ENCODE measurements around the gene FRS2. TPM values are rescaled to one million over a fixed set of nuclear protein-coding genes. Genes with fewer than 3 reads are reported as not detected.
"Not testable (repeated sequence)": the region's sequence is repeated elsewhere in the genome, so short reads cannot be mapped to it uniquely, and the experiment has no call there.

The FRS2 gene
- total and polyA plus RNA-seq, 2 experiments from 2014 or later: 15.9 to 43.2 TPM

DNA sequence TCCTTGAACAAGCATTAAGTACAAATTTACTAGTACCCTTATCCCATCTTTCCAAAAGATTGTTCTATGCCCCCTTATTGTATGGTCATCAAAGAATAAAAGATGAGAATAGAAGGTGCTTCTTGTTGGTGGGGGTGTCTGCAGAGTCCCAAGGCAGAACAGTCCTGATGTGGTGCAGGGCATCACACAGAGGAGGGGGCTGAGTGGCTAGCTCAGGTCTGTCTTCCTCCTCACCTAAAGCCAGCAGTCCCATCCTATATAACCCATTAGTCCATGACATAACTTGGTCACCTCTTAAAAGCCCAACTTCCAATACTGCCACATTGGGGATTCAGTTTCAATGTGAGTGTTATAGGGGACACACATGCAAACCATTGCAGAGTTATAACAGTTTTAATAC lies 130.6 kb downstream of the FRS2 start:
- peaks cover 66% of the 10 kb centered on the region for H3K36me3 ChIP-seq
- DNase-seq (ENCODE audit: low read depth in 1 of 2, low spot score in 1 of 2): no peak
- peaks cover 11% of the 10 kb centered on the region for H3K4me1 ChIP-seq (ENCODE audit: low read depth)
- H3K27me3 ChIP-seq: no peaks in the 10 kb centered on the region
- TF ChIP-seq, protein P1, sequence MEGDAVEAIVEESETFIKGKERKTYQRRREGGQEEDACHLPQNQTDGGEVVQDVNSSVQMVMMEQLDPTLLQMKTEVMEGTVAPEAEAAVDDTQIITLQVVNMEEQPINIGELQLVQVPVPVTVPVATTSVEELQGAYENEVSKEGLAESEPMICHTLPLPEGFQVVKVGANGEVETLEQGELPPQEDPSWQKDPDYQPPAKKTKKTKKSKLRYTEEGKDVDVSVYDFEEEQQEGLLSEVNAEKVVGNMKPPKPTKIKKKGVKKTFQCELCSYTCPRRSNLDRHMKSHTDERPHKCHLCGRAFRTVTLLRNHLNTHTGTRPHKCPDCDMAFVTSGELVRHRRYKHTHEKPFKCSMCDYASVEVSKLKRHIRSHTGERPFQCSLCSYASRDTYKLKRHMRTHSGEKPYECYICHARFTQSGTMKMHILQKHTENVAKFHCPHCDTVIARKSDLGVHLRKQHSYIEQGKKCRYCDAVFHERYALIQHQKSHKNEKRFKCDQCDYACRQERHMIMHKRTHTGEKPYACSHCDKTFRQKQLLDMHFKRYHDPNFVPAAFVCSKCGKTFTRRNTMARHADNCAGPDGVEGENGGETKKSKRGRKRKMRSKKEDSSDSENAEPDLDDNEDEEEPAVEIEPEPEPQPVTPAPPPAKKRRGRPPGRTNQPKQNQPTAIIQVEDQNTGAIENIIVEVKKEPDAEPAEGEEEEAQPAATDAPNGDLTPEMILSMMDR (IDR thresholded peaks at IDR 0.05; ENCODE audit: low read depth, low read length): no peak
- H3K4me3 ChIP-seq: no peak overlapping the region
- H3K9me3 ChIP-seq (ENCODE audit: low read depth): no peaks in the 10 kb centered on the region
- peak overlapping the region; percentile 66 for H3K27ac ChIP-seq

DNA sequence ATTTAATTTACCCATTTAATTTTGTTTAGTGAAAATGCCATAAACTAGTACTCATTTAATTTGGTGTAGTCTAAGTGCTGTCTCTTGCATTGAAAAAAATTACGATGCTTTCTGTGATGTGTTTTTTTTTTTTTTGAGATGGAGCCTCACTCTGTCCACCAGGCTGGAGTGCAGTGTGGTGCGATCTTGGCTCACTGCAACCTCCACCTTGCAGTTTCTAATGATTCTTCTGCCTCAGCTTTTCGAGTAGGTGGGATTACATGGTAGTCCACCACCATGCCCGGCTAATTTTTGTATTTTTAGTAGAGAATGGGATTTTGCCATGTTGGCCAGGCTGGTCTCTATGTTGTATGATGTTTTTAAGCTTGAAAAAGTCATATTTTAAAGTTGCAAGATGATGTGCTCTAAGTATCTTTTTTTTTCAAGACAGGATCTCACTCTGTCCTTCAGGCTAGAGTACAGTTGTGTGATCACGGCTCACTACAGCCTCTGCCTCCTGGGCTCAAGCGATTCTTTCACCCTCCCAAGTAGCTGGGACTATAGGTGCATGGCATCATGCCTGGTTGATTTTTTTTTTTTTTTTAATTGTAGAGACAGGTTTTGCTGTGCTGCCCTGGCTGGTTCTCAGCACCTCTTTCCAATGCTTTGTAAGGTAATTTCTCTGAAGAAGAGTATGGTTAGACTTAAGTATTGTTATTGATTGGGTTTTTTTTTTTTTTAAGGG lies 131.9 kb downstream of the FRS2 start:
- DNase-seq (ENCODE audit: low read depth in 1 of 2, low spot score in 1 of 2): no peak
- TF ChIP-seq, protein P1 (IDR thresholded peaks at IDR 0.05; ENCODE audit: low read depth, low read length): no peak
- H3K36me3 ChIP-seq: peaks cover 54% of the 10 kb centered on the region
- peak overlapping the region; percentile 37 for H3K27ac ChIP-seq
- H3K4me3 ChIP-seq: no peak overlapping the region
- H3K4me1 ChIP-seq (ENCODE audit: low read depth): peaks cover 19% of the 10 kb centered on the region
- no peaks in the 10 kb centered on the region for H3K27me3 ChIP-seq
- no peaks in the 10 kb centered on the region for H3K9me3 ChIP-seq (ENCODE audit: low read depth)

DNA sequence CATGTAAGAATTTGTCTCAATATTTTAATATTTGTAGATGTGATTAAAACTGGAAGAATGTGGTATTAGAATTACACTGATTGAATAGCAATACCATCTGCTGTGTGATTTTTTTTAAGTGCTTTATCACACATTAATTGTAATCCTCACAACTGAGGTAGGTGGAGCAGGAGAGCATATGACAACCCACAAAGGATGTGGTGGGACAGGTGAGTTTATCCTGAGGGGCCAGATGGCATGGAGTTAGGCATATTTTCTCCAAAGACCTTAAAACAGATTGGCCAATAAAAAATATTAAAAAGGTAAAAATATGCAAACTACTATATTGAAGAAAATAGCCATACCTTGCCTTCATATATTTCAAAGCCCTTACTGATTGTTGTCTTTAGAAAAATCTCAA lies 132.8 kb downstream of the FRS2 start:
- Histone ChIP-seq H3K27me3 (no peaks in the 10 kb centered on the region), H3K36me3 (peaks cover 45% of the 10 kb centered on the region), H3K9me3 (ENCODE audit: low read depth) (no peaks in the 10 kb centered on the region), H3K27ac (peak overlapping the region; percentile 37), H3K4me1 (ENCODE audit: low read depth) (peaks cover 23% of the 10 kb centered on the region), H3K4me3 (no peak overlapping the region)
- DNase-seq (ENCODE audit: low read depth in 1 of 2, low spot score in 1 of 2): no peak
- TF ChIP-seq, protein P1 (IDR thresholded peaks at IDR 0.05; ENCODE audit: low read depth, low read length): no peak

DNA sequence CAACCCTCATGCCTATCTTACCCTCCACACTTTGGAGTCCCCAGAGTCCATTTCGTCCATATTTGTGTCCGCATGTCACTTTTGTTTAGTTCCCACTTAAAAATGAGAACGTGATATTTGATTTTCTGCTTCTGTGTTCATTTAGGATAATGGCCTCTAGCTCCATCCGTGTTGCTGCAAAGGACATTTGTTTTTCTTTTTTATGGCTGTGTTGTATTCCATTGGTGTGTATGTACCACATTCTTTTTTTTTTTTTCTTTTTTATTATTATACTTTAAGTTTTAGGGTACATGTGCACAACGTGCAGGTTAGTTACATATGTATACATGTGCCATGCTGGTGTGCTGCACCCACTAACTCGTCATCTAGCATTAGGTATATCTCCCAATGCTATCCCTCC lies 133.4 kb downstream of the FRS2 start:
- DNase-seq (ENCODE audit: low read depth in 1 of 2, low spot score in 1 of 2); H3K4me3 ChIP-seq; H3K27ac ChIP-seq; H3K27me3 ChIP-seq; H3K9me3 ChIP-seq (ENCODE audit: low read depth): not testable (repeated sequence)
- peaks cover 39% of the 10 kb centered on the region for H3K36me3 ChIP-seq
- peaks cover 29% of the 10 kb centered on the region for H3K4me1 ChIP-seq (ENCODE audit: low read depth)

DNA sequence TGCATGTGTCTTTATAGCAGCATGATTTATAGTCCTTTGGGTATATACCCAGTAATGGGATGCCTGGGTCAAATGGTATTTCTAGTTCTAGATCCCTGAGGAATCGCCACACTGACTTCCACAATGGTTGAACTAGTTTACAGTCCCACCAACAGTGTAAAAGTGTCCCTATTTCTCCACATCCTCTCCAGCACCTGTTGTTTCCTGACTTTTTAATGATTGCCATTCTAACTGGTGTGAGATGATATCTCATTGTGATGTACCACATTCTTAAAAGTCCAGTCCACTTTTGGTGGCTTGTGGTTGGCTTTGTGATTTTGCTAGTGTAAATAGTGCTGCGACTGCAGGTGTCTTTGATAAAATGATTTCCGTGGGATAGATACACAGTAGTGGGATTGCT lies 134.1 kb downstream of the FRS2 start:
- H3K4me1 ChIP-seq (ENCODE audit: low read depth): peaks cover 34% of the 10 kb centered on the region
- H3K36me3 ChIP-seq: peaks cover 33% of the 10 kb centered on the region
- H3K4me3 ChIP-seq; H3K9me3 ChIP-seq (ENCODE audit: low read depth); H3K27me3 ChIP-seq; DNase-seq (ENCODE audit: low read depth in 1 of 2, low spot score in 1 of 2): not testable (repeated sequence)
- H3K27ac ChIP-seq: peak overlapping the region; percentile 67

DNA sequence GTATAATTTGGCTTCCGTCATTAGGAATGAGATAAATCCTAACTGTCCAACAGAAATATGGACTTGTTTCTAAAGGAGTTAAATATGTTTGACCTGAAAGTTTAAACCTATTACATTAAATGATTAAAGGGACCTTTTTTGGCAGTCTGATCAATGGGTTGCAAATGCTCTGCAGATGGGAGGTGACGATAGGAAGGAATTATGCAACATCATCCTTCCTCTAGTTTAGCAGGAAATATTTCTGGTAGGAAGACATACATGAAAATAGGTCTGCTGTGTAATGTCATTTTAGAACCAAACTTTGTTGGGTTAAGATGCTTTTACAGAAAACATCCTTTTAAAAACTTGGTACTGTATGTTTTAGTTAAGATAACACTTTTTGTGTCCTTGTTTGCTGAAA lies 137.9 kb downstream of the FRS2 start:
- Histone ChIP-seq H3K27ac (peak overlapping the region; percentile 83), H3K4me3 (peak overlapping the region; percentile 23), H3K9me3 (ENCODE audit: low read depth) (no peaks in the 10 kb centered on the region), H3K27me3 (no peaks in the 10 kb centered on the region), H3K4me1 (ENCODE audit: low read depth) (peaks cover 63% of the 10 kb centered on the region), H3K36me3 (peaks cover 4% of the 10 kb centered on the region)
- TF ChIP-seq, protein P1 (IDR thresholded peaks at IDR 0.05; ENCODE audit: low read depth, low read length): no peak
- DNase-seq (ENCODE audit: low read depth in 1 of 2, low spot score in 1 of 2): peak in 1 of 2 donors; percentile 17
